ENCODE measurements around the gene CLASRP. TPM values are rescaled to one million over a fixed set of nuclear protein-coding genes. Genes with fewer than 3 reads are reported as not detected.
"Not testable (repeated sequence)": the region's sequence is repeated elsewhere in the genome, so short reads cannot be mapped to it uniquely, and the experiment has no call there.

The CLASRP gene, protein sequence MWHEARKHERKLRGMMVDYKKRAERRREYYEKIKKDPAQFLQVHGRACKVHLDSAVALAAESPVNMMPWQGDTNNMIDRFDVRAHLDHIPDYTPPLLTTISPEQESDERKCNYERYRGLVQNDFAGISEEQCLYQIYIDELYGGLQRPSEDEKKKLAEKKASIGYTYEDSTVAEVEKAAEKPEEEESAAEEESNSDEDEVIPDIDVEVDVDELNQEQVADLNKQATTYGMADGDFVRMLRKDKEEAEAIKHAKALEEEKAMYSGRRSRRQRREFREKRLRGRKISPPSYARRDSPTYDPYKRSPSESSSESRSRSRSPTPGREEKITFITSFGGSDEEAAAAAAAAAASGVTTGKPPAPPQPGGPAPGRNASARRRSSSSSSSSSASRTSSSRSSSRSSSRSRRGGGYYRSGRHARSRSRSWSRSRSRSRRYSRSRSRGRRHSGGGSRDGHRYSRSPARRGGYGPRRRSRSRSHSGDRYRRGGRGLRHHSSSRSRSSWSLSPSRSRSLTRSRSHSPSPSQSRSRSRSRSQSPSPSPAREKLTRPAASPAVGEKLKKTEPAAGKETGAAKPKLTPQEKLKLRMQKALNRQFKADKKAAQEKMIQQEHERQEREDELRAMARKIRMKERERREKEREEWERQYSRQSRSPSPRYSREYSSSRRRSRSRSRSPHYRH
- polyA plus RNA-seq (2012; ENCODE audit: insufficient read depth, insufficient read length), result 111 TPM

- peak within 1 kb of the TSS; percentile 89 for H3K4me3 ChIP-seq (ENCODE audit: low read length)
- DNase-seq (ENCODE audit: low read depth, low spot score), result peak; percentile 75
Observed at GRCh38 chr19:45038931-45039893, at the start of gene CLASRP. TSS of gene CLASRP (plus strand) at chr19:45039045. CDS start at chr19:45040213, 1,168 bp downstream.

- no peak overlapping the region for H3K4me3 ChIP-seq (ENCODE audit: low read length)
- DNase-seq (ENCODE audit: low read depth, low spot score), result no peak
Observed at GRCh38 chr19:44990459-44990858, 48.4 kb upstream of the CLASRP start.

- H3K4me3 ChIP-seq (ENCODE audit: low read length), result no peak overlapping the region
- DNase-seq (ENCODE audit: low read depth, low spot score), result no peak
Observed at GRCh38 chr19:44990966-44991365, 47.9 kb upstream of the CLASRP start.

DNA sequence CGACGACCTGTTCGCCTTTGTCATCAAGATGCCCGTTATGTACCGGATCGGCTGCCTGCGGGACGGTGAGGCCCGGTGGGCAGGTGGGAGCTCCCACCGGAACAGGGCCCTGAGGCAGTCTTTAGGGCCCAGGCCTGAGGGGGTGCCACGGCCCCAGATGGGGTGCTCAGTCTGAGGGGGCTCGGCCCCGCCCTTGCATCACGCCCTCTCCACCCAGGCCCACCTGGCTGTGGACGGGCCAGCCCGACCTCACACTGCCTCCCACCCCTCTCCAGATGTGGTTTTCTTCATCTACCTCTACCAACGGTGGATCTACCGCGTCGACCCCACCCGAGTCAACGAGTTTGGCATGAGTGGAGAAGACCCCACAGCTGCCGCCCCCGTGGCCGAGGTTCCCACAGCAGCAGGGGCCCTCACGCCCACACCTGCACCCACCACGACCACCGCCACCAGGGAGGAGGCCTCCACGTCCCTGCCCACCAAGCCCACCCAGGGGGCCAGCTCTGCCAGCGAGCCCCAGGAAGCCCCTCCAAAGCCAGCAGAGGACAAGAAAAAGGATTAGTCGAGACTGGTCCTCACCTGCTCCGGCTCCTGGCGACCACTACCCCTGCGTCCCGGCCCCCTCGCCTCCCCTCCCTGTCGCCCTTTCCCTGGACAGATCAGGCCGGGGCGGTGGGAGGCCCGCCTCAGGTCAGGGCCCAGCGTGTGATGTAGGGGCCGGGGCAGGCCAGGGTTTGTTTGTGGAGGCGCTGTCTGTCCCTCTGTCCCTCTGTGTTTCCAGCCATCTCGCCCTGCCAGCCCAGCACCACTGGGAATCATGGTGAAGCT lies 46.3 kb upstream of the CLASRP start:
- DNase-seq (ENCODE audit: low read depth, low spot score), result no peak
- H3K4me3 ChIP-seq (ENCODE audit: low read length), result no peak overlapping the region

DNA sequence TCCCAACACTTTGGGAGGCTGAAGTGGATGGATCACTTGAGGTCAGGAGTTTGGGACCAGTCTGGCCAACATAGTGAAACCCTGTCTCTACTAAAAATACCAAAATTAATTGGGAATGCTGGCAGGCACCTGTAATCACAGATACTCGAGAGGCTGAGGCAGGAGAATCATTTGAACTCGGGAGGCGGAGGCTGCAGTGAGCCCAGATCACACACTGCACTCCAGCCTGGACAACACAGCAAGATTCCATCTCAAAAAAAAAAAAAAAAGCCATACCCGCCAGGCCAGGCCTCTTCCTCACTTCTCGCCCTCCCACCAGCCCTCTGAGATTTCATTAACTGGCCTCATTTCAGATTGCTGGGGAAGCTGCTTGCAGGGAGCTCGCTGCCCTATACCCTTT lies 45.3 kb upstream of the CLASRP start:
- no peak for DNase-seq (ENCODE audit: low read depth, low spot score)
- no peak overlapping the region for H3K4me3 ChIP-seq (ENCODE audit: low read length)

- H3K4me3 ChIP-seq (ENCODE audit: low read length), result no peak overlapping the region
- DNase-seq (ENCODE audit: low read depth, low spot score), result no peak
Observed at GRCh38 chr19:44993926-44994537, 44.8 kb upstream of the CLASRP start.

- H3K4me3 ChIP-seq (ENCODE audit: low read length), result no peak overlapping the region
- DNase-seq (ENCODE audit: low read depth, low spot score), result no peak
Observed at GRCh38 chr19:44998025-44998424, 40.8 kb upstream of the CLASRP start.

DNA sequence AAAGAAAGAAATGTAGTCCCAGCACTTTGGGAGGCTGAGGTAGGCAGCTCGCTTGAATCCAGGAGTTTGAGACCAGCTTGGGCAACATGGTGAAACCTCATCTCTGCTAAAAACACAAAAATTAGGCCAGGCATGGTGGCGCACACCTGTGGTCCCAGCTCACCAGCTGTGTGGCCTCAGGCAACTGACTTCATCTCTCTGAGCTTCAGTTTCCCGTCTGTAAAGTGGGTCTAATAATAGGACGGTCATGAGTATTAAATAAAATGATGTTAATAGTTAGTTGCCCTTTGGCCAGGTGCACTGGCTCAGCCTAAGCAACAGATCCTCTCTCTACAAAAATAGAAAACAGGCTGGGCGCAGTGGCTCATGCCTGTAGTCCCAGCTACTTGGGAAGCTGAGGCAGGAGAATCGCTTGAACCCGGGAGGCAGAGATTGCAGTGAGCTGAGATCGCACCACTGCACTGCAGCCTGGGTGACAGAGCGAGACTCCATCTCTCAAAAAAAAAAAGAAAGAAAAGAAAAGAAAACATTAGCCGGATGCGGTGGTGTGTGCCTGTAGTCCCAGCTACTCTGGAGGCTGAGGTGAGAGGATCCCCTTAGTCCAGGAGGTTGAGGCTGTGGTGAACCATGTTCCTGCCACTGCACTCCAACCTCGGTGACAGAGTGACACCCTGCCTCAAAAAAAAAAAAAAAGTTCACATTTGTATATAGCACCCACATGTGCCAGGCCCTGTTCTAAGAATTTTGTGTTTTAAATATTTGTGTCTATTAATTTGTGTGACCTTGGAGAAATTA lies 39.5 kb upstream of the CLASRP start:
- H3K4me3 ChIP-seq (ENCODE audit: low read length); DNase-seq (ENCODE audit: low read depth, low spot score): not testable (repeated sequence)

GRCh38 chr19:45000665-45001064 lies 38.2 kb upstream of the CLASRP start:
- peak overlapping the region; percentile 57 for H3K4me3 ChIP-seq (ENCODE audit: low read length)
- DNase-seq (ENCODE audit: low read depth, low spot score), result not testable (repeated sequence)

DNA sequence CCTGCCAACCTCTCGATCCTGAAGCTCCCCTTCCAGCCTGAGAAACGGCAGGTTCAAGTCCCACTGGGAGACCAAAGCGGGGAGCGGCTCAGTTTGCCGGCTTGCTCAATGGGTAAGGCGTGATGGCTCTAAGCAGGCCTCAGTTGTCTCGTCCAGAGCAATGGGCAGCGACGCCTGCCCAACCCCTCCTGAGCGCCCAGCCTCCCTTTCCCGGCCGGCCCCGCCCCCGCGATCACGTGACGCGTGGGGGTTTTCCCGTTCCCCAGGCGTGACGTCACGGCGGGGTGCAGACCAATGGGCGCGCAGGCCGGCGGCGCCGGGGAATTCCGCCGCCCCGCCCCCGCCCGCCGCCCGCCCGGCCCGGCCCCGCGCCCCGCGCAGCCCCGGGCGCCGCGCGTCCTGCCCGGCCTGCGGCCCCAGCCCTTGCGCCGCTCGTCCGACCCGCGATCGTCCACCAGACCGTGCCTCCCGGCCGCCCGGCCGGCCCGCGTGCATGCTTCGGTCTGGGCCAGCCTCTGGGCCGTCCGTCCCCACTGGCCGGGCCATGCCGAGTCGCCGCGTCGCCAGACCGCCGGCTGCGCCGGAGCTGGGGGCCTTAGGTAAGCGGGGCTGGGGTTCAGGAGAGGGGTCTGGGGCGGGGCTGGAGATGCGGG lies 37.6 kb upstream of the CLASRP start, which contains the start of gene RELB:
Gene RELB (plus strand): TSS at position 378 of the 653 bp plus-strand sequence. CDS start 116 bp downstream, at position 494.
- H3K4me3 ChIP-seq (ENCODE audit: low read length), result peak within 1 kb of the TSS; percentile 57
- peak; percentile 63 for DNase-seq (ENCODE audit: low read depth, low spot score)

DNA sequence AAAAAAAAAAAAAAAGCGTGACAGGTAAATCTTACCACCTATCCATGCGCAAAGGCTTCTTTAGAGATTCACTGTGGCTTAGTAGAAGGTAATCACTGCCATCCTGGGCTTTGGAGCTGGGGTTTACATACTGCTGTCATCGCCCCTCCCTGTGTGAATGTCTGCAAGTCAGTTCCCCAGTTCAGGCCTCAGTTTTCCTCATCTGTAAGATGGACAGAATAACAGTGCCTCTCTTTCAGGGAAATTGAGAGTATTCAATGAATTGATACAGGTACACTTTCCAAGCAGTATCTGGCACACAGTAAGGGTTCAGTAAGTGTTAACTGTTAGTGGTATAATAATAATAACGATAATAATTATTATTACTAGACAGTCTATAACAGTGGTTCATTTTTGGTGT lies 35.4 kb upstream of the CLASRP start:
- DNase-seq (ENCODE audit: low read depth, low spot score), result no peak
- no peak overlapping the region for H3K4me3 ChIP-seq (ENCODE audit: low read length)

- no peak overlapping the region for H3K4me3 ChIP-seq (ENCODE audit: low read length)
- no peak for DNase-seq (ENCODE audit: low read depth, low spot score)
Observed at GRCh38 chr19:45005787-45006186, 33.1 kb upstream of the CLASRP start.

- H3K4me3 ChIP-seq (ENCODE audit: low read length), result no peak overlapping the region
- no peak for DNase-seq (ENCODE audit: low read depth, low spot score)
Observed at GRCh38 chr19:45008552-45008951, 30.3 kb upstream of the CLASRP start.

DNA sequence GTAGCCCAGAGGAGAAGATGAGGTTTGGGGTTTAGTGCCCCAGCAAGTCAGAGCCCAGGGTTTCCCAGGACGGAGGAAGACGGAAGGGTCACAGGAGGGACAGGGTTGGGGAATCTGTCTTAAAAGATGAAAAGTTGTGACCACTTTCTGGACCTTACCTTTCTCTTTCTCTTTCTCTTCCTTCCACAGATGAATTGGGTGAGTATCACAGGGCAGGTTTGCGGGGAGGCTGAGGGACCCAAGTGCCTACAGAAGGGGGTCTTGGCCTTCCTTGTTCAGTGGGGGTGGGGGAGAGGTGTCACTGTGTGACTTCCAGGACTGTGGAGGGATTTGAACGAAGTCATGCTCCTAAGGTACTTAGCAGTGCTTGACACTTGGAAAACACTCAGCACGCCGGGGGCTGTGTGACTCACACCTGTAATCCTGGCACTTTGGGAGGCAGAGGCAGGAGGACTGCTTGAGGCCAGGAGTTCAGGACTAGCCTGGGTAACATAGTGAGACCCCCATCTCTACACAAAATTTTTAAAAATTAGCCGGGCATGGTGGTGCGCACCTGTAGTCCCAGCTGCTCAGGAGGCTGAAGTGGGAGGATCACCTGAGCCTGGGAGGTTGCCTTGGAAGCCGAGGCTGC lies 29.1 kb upstream of the CLASRP start:
- no peak overlapping the region for H3K4me3 ChIP-seq (ENCODE audit: low read length)
- no peak for DNase-seq (ENCODE audit: low read depth, low spot score)

DNA sequence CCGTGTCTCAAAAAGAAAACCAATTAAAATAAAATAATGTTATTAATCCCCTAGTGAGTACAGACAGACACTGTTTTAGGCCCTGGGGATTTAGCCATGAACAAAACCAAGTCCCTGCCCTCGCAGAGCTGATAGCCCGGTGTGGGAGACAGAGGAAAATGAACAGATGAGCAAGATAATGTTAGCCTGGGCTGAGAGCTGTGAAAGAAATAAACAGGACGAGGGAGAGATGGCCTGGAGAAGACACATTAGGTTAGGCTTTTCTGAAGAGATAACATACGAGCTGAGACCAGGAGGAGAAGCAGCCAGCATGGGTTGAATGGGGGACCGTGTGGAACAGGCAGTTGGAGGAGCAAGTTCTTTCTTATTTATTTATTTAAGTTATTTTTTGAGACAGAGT lies 28.5 kb upstream of the CLASRP start:
- no peak for DNase-seq (ENCODE audit: low read depth, low spot score)
- no peak overlapping the region for H3K4me3 ChIP-seq (ENCODE audit: low read length)

- H3K4me3 ChIP-seq (ENCODE audit: low read length), result no peak overlapping the region
Observed at GRCh38 chr19:45011959-45012358, 26.9 kb upstream of the CLASRP start.

More at GRCh38 chr19:45011959-45012358, 26.9 kb upstream of the CLASRP start:
- no peak for DNase-seq (ENCODE audit: low read depth, low spot score)
